GM08714 (cell line): ENCODE results near the gene LSMEM2.
"Not testable (repeated sequence)": the region's sequence is repeated elsewhere in the genome, so short reads cannot be mapped to it uniquely, and the experiment has no call there.

Experiments used
- H3K4me3 ChIP-seq: fragments of 200-500 bp; sonication (Bioruptor generic); 2 replicates; pipeline ENCODE4 v1.5.1; 2014; ENCODE audit warnings: mild to moderate bottlenecking, low read length, inconsistent platforms
- ZNF274 ChIP-seq: IDR thresholded peaks from 2 replicates; pipeline ENCODE4 v1.6.1; 2012; ENCODE audit warnings: mild to moderate bottlenecking, low read depth, low read length

LSMEM2 gene

DNA sequence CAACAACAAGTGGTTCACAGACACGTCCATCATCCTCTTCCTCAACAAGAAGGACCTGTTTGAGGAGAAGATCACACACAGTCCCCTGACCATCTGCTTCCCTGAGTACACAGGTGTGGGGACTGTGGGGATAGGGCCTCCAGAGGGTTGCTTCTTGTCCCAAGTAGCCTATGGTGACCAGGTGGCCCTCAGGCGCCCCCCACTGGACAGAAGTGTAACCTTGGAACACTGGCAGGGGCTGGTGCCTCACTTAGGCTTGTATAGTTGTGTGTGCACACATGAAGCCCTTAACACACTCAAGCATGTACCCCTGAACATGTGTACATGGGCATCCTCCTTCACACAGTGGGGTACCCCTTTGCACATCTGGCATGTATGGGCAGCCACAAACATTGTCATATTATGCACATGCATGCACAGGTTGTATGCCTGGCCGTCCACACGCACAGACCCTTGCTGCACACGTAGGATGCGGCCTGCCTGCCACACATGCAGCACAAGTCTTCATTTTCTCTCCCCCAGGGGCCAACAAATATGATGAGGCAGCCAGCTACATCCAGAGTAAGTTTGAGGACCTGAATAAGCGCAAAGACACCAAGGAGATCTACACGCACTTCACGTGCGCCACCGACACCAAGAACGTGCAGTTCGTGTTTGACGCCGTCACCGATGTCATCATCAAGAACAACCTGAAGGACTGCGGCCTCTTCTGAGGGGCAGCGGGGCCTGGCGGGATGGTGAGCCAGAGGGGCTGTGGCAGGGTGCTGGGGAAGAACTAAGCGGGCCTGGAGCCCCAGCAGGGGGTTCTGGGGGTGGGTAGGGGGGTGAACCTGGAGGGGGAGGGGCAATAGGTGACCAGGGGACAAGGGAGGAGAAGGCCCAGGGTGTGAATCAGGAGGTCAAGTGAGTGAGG is 21.7 kb upstream of the LSMEM2 start:
- no peak for TF ChIP-seq ZNF274
- H3K4me3 ChIP-seq: no peak overlapping the region

- no peak for TF ChIP-seq ZNF274
- H3K4me3 ChIP-seq: no peak overlapping the region
Observed at GRCh38 chr3:50258029-50258680, 20.7 kb upstream of the LSMEM2 start.

DNA sequence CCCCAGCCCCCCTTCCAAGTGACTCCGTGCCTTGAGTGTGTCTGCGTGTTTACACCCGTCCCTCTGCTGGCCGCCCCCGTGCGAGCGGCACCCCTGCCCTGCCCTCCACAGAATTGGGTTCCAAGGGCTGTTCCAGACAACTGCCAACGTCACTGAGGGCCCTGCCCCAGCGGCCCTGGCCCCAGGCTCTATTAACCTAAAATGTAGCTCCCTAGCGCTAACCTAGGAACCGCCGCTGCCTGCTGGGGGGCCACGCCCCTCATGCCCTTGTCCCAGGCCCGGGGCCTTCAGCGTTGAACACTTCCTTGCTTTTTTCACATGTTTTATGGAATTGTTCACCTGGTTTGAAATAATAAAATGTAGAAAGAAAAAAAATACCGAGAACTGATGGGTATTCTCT is 19.9 kb upstream of the LSMEM2 start:
- TF ChIP-seq ZNF274: no peak

GRCh38 chr3:50259432-50260026 is 19.4 kb upstream of the LSMEM2 start:
- no peak for TF ChIP-seq ZNF274

More for the DNA sequence above, 19.9 kb upstream of the LSMEM2 start:
- H3K4me3 ChIP-seq: no peak overlapping the region

GRCh38 chr3:50260027-50260941 is 18.6 kb upstream of the LSMEM2 start:
- TF ChIP-seq ZNF274: no peak
- peak overlapping the region; percentile 32; the same call in 1 of the 2 replicates for H3K4me3 ChIP-seq

More at GRCh38 chr3:50259432-50260026, 19.4 kb upstream of the LSMEM2 start:
- H3K4me3 ChIP-seq: no peak overlapping the region

GRCh38 chr3:50260942-50261441 is 17.9 kb upstream of the LSMEM2 start:
- H3K4me3 ChIP-seq: no peak overlapping the region
- TF ChIP-seq ZNF274: no peak

DNA sequence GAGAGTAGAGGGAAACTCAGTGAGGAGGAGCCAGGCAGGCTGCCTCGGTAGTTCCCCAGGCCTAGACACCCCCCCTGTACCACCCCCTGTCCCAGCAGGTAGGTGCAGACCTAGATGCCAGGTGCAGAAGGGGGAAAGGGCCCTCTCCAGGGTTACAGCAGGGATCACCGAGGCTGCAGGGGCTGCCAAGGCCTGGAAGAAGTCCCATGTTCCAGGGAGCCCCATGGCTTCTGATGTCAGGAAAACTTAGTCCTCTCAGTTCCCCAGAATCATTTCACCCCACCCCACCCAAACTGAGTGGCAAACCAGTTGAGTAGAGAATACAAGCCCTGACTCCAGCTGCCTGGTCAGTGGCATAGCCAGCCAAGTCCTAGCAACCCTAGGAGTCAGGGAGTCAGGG is 17.4 kb upstream of the LSMEM2 start:
- no peak overlapping the region for H3K4me3 ChIP-seq

GRCh38 chr3:50262200-50262599 is 16.7 kb upstream of the LSMEM2 start:
- H3K4me3 ChIP-seq: not testable (repeated sequence)

More for the DNA sequence above, 17.4 kb upstream of the LSMEM2 start:
- TF ChIP-seq ZNF274: no peak

GRCh38 chr3:50262778-50263177 is 16.1 kb upstream of the LSMEM2 start:
- H3K4me3 ChIP-seq: no peak overlapping the region
- TF ChIP-seq ZNF274: no peak

DNA sequence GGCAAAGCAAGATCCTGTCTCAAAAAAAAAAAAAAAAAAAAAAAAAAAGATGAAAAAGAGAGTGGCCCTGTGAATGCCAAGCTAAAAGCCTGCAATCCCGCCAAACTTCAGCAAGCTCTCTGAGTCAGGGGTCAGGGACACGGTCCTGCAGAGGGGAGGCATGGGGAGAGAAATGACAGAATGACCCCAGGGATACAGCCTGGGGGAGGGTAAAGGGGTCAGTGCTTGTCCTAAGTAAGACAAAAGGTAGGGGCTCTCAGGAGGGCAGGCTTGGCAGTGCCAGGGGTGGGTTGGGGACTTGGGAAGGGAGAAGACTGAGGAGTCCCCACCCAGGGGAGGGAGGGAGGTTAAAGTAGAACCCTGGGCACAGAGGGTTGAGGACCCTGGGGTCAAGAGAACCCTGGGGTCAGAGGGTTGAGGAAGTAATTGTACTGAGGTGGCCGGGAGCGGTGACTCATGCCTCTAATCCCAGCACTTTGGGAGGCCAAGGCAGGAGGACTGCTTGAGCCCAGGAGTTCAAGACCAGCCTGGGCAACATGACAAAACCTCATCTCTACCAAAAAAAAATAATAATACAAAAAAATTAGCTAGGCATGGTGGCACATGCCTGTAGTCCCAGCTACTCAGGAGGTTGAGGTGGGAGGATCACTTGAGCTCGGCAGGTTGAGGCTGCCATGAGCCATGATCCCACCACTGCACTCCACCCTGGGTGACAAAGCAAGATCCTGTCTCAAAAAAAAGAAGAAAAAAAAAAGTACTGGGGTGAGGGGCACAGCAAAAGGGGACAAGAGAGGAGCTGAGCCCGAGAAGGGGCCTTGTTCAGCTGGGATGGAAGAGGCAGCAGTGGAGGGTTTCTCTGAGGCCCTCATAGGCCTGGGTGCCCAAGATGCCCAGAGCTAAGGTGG is 15.2 kb upstream of the LSMEM2 start:
- no peak for TF ChIP-seq ZNF274
- H3K4me3 ChIP-seq: no peak overlapping the region

DNA sequence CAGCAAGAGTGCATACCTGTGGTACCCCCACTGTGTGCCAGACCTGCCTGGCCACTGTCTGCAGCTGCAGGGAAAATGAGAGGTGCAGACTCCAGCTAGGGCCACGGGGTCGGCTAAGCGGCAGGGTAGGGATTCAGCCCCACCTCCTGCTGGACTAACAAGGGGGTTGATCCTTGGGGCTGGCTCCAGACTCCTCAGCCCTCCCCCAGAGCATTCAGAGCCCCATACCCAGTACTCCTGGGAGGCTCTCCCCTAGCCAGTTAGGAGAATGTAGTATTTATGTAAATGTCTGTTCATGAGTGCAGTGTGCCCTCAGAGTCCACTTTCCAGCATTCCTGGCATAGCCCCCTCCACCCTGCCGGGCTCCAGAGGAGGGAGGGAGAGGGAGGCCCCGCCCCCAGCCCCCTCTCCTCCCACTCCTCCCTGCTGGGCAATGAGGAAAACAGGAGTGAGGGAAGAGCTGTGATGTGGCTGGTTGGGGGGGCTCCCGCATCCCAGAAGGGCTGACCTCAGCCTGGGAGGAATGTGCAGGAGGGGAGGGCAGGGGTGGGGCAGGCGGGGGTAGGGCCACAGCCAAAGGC is 14.4 kb upstream of the LSMEM2 start:
- no peak overlapping the region for H3K4me3 ChIP-seq
- TF ChIP-seq ZNF274: no peak

DNA sequence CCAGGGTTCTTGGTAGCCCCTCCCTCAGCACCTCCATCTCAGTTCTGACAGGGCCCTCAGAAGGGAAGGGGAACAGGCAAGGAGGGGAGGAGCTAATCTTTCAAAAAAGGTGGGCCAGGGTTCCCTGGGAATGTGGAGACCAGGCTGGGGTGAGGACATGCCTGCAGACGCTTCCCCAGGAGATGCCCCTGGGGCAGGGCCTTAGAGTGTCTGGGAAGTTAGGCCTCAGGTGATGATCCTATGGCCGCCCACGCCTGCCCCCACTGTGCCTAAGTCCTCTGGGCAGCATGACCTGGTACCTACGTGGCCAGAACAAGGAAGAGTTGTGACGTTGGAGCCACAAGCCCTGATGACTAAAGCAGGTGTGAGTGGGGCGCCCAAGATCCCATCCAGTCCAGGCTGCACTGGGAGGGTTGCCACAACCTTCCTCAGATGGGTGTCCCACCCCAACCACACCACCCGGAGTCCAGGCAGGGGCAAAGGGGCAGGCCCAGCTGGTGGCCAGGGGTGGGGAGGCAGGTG is 13.9 kb upstream of the LSMEM2 start:
- no peak for TF ChIP-seq ZNF274
- H3K4me3 ChIP-seq: no peak overlapping the region
